Heart right ventricle (tissue), 16 donors: Measurements from ENCODE around the gene MMP10. TPM values are rescaled to one million over a fixed set of nuclear protein-coding genes. Genes with fewer than 3 reads are reported as not detected.

Experiments used
- ATAC-seq, 8 donors: fragments of 200-7000 bp; cut with Tn5 transposase; one replicate each; pipeline ENCODE4 v1.9.1; 2020; ENCODE audit warnings: mild to moderate bottlenecking in 8 of 8, moderate library complexity in 8 of 8, moderate number of reproducible peaks in 1 of 8
- DNase-seq, 2 donors: peaks; one replicate each; pipeline ENCODE4 v3.0.0-alpha.2; 2020
- H3K27ac ChIP-seq, 10 donors: fragments of 200-600 bp; sonication (generic) in 2 of 10; one replicate each; pipeline versions ENCODE4 v1.5.0 to v1.8.0; 2020 to 2022; ENCODE audit warnings: mild to moderate bottlenecking in 3 of 10
- H3K27me3 ChIP-seq, 7 donors: fragments of 200-600 bp; one replicate each; pipeline ENCODE4 v1.8.0; 2021 to 2022; ENCODE audit warnings: mild to moderate bottlenecking in 2 of 7
- H3K36me3 ChIP-seq, 9 donors: fragments of 200-600 bp; sonication (generic) in 1 of 9; one replicate each; pipeline versions ENCODE4 v1.5.0 to v1.8.0; 2020 to 2022; ENCODE audit warnings: mild to moderate bottlenecking in 2 of 9
- H3K4me1 ChIP-seq, 9 donors: fragments of 200-600 bp; sonication (generic) in 1 of 9; one replicate each; pipeline versions ENCODE4 v1.5.0 to v1.8.0; 2020 to 2022; ENCODE audit warnings: mild to moderate bottlenecking in 4 of 9
- H3K4me3 ChIP-seq, 10 donors: fragments of 200-600 bp; sonication (generic) in 2 of 10; one replicate each; pipeline versions ENCODE4 v1.5.0 to v1.8.0; 2020 to 2022; ENCODE audit warnings: mild to moderate bottlenecking in 7 of 10, moderate library complexity in 2 of 10
- H3K9me3 ChIP-seq, 11 donors: fragments of 200-600 bp in 10 of 11; sonication (generic) in 2 of 11; one replicate each; pipeline versions ENCODE4 v1.5.0 to v1.8.0; 2013 to 2022; ENCODE audit warnings: mild to moderate bottlenecking in 2 of 11, control low read depth in 1 of 11, moderate library complexity in 1 of 11
- CTCF ChIP-seq, 9 donors: fragments of 200-600 bp; sonication (generic) in 2 of 9; IDR thresholded peaks; one replicate each; pipeline versions ENCODE4 v1.5.0 to v1.8.0; 2021 to 2022; ENCODE audit warnings: antibody characterized with exemption in 9 of 9, mild to moderate bottlenecking in 5 of 9, moderate library complexity in 1 of 9
- WGBS, 2 donors: extraction: QIAGEN DNeasy Blood & Tissue Kit; methylation state at CpG; one replicate each; pipeline ENCODE4 v1.1.7; 2013; ENCODE audit warnings: inconsistent platforms in 1 of 2; 5-methylcytosine and 5-hydroxymethylcytosine counted together
- intact Hi-C, 10 donors: fragments of 100-400 bp; cut with DNase I; formaldehyde crosslinking; loops; one replicate each; pipeline versions ENCODE4 v1.11.1 to v1.14.2; 2022
- polyA plus RNA-seq, 2 donors: library from polyadenylated mRNA; stranded (reverse); fragments of 200-250 nt; gene quantifications; one replicate each; pipeline ENCODE4 v1.2.3, GENCODE V29; 2013
- total RNA-seq, 10 donors: library from RNA; stranded (reverse); fragmentation: NEBNext Ultra II Directional in 3 of 10; extraction: Animal tissue kit (Norgen Biotek cat#: 25700) in 3 of 10; gene quantifications; one replicate each; pipeline versions ENCODE4 v1.2.1 to v1.2.4, GENCODE V29; 2021 to 2023
- donor health status: Arrhythmogenic right ventricular cardiomyopathy.
- donor health status: ischemic (EF 13 %, LVEDD 7.1; RV severe dilation, severe dysfunction).
- donor health status: healthy with polysubstance abuse.
- donor health status: DM: no; HTN: yes; CAD: no.
- donor health status: DM: no; HTN: no; CAD: no.
- donor health status: ischemic (EF 25% LVEDD 6.9; RV normal size, moderate dysfunction).
- donor health status: ischemic (EF 25% LVEDD 5.7; RV mildly dilated, moderate dysfunction).
- donor health status: healthy.
- donor health status: DM: yes; HTN: yes; CAD: no.
- donor health status: Ischemic cardiomyopathy.
- donor health status: ischemic (EF 35%, LVEDD 5.7; RV mildly dilated, moderate dysfunction).
- donor health status: nonischemic (EF 11% LVEDD 7.7; RV severe dilation, severe dysfunction).
- donor health status: DM: yes; HTN: yes; CAD: no.
- donor health status: PGD.
- donor health status: ischemic (EF 29% LVEDD 5.4; RV normal size, mild dysfunction).
- donor health status: nonischemic (EF 23%, LVEDD 6.1; RV moderate dilation, normal function).

MMP10 gene
- total and polyA plus RNA-seq, 12 donors: not detected

GRCh38 chr11:102727890-102728289, 52.5 kb downstream of the MMP10 start:
- peak in 1 of 8 donors; percentile 55 for ATAC-seq
- WGBS, 2 donors: 78 to 79% methylated on average over 2 of the region's 2 CpGs

DNA sequence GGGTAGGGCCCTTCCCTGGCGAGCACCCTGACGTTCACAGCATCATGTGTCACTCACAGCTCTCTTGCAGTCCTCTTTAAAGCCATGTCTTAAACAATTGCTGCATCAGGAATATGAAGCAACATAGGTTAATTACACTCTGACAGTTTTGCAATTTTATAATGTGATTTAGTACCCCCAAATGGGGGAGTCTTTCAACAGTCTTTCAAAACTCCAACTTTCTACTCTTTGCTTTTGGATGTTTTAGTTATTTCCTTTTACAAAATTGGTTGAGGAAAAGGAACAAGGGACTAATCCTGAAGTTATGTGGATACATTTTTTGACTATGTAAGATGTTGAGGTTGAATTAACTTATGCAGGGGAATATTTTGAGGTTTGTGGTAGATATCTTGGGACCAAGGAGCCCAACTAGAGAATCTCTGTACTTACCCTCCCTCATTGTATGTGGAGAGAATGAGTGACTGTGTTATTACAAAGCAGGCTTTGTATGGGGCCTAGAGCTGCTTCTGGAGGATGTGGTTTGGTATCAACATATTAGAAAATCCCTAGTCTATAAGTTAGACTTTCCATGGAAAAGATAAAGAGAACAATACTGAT, 55.4 kb downstream of the MMP10 start, which contains the start of gene MMP8:
MMP8 (minus strand) TSS at position 51 of the 597 bp plus-strand sequence. CDS start 99 bp downstream, outside the sequence.
- WGBS, 2 donors: 36 to 44% methylated on average over 2 of the region's 2 CpGs
- H3K4me3 ChIP-seq: no peak within 1 kb of the TSS
- H3K27ac ChIP-seq: no peak within 1 kb of the TSS
- intact Hi-C loops: no loop called here
- H3K27me3 ChIP-seq: no peaks in the 10 kb centered on the region
- DNase-seq: no peak
- ATAC-seq: no peak
- no peaks in the 10 kb centered on the region for H3K36me3 ChIP-seq
- peaks cover 0 to 6% (median 0%) of the 10 kb centered on the region in 11 donors for H3K9me3 ChIP-seq
- TF ChIP-seq CTCF (IDR thresholded peaks at IDR 0.05): no peak
- peaks cover 0 to 35% (median 0%) of the 10 kb centered on the region in 9 donors for H3K4me1 ChIP-seq

More at GRCh38 chr11:102727890-102728289, 52.5 kb downstream of the MMP10 start:
- intact Hi-C loops: no loop called here
- Histone ChIP-seq H3K27me3 (peaks cover 0 to 9% (median 0%) of the 10 kb centered on the region in 7 donors), H3K4me1 (peaks cover 0 to 24% (median 0%) of the 10 kb centered on the region in 9 donors), H3K9me3 (peaks cover 0 to 6% (median 0%) of the 10 kb centered on the region in 11 donors), H3K4me3 (no peak overlapping the region), H3K27ac (peak overlapping the region in 1 of 10 donors; percentile 14), H3K36me3 (no peaks in the 10 kb centered on the region)
- TF ChIP-seq CTCF (IDR thresholded peaks at IDR 0.05): no peak
- no peak for DNase-seq

DNA sequence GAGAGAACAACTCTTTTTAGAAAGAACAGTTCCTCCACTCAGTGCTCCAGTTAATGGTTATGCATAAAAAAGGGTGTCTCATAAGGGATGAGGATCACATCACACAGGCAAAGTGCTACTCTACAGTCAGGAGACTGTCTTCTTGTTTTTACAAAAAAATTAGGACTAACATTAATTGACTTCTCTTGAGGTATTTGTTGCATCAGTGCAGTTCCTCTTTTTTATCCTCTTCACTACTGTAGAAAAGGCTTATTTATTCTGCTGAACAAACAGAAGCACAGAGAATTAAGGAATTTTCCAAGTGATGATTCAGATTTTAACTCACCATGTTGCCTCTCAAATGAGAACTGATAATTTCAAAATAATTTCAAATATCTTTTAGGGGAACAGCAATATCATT, 57.6 kb downstream of the MMP10 start:
- Histone ChIP-seq H3K4me3 (no peak overlapping the region), H3K36me3 (no peaks in the 10 kb centered on the region), H3K9me3 (peaks cover 0 to 6% (median 0%) of the 10 kb centered on the region in 11 donors), H3K4me1 (peaks cover 0 to 26% (median 0%) of the 10 kb centered on the region in 9 donors), H3K27me3 (no peaks in the 10 kb centered on the region), H3K27ac (no peak overlapping the region)
- ATAC-seq (no peak), DNase-seq (no peak)
- no peak for TF ChIP-seq CTCF (IDR thresholded peaks at IDR 0.05)
- intact Hi-C loops: no loop called here

Other genes with a start within 250 kb of the MMP10 start
- 1 to 10 TPM in 1 of 10 donors, not detected in 9; 3.4 TPM for gene MMP7, start 249.9 kb downstream of the MMP10 start, total RNA-seq
- gene MMP7, start 249.9 kb downstream of the MMP10 start, polyA plus RNA-seq: under 1 TPM in 1 of 2 donors, not detected in 1; 0.10 TPM
- gene MMP20, start 155.3 kb downstream of the MMP10 start, total RNA-seq: not detected
- not detected for gene MMP20, start 155.3 kb downstream of the MMP10 start, polyA plus RNA-seq
- gene MMP27, start 74.9 kb downstream of the MMP10 start, total RNA-seq: not detected
- not detected for gene MMP27, start 74.9 kb downstream of the MMP10 start, polyA plus RNA-seq
- gene MMP8, start 55.7 kb downstream of the MMP10 start, total RNA-seq: 1 to 10 TPM in 1 of 10 donors, under 1 TPM in 2, not detected in 7; 0.15 to 1.4 (median 0.28) TPM
- gene MMP8, start 55.7 kb downstream of the MMP10 start, polyA plus RNA-seq: under 1 TPM in 1 of 2 donors, not detected in 1; 0.13 TPM
- 1 to 10 TPM in 2 of 10 donors, under 1 TPM in 2, not detected in 6; 0.26 to 2.8 (median 1.2) TPM for gene MMP1, start 17.5 kb upstream of the MMP10 start, total RNA-seq
- under 1 TPM in 1 of 2 donors, not detected in 1; 0.28 TPM for gene MMP1, start 17.5 kb upstream of the MMP10 start, polyA plus RNA-seq
- gene MMP3, start 63.0 kb upstream of the MMP10 start, total RNA-seq: not detected
- not detected for gene MMP3, start 63.0 kb upstream of the MMP10 start, polyA plus RNA-seq
- gene MMP12, start 94.4 kb upstream of the MMP10 start, total RNA-seq: under 1 TPM in 1 of 10 donors, not detected in 9; 0.30 TPM
- not detected for gene MMP12, start 94.4 kb upstream of the MMP10 start, polyA plus RNA-seq
- not detected for gene MMP13, start 175.1 kb upstream of the MMP10 start, total RNA-seq
- not detected for gene MMP13, start 175.1 kb upstream of the MMP10 start, polyA plus RNA-seq